HepG2 (cell line): Measurements from ENCODE around the gene HOXB4. TPM values are rescaled to one million over a fixed set of nuclear protein-coding genes. Genes with fewer than 3 reads are reported as not detected.

Experiments used
- ATAC-seq: fragments of 200-7000 bp; cut with Tn5 transposase; 3 replicates; pipeline ENCODE4 v1.9.1; 2020; ENCODE audit warnings: mild to moderate bottlenecking, moderate library complexity
- BruUV-seq: library from RNA; stranded (reverse); fragments of 400-500 nt; replicated peaks from 2 replicates; lab custom pipeline; 2021; lab: Mats Ljungman, UMichigan
- CTCF ChIA-PET: fragments of 300-600 bp; formaldehyde crosslinking; extraction: SDS; loops from one replicate; lab custom pipeline; 2021; ENCODE audit warnings: low total read pairs, inconsistent platforms, low intra/inter-chr PET ratio; lab: Yijun Ruan, JAX
- POLR2A ChIA-PET: fragments of 350-600 bp; sonication (Branson Sonifier 250); formaldehyde crosslinking; loops from one replicate; lab custom pipeline; 2020; ENCODE audit warnings: antibody characterized with exemption, inconsistent platforms; lab: Yijun Ruan, JAX
- DNase-seq: peaks from one replicate; pipeline ENCODE4 v3.0.0-alpha.2; 2015; ENCODE audit warnings: low spot score
- FAIRE-seq: peaks from 3 replicates; lab custom pipeline; 2011; peaks lifted over from hg19 to GRCh38; lab: Jason Lieb, UNC
- H2AFZ ChIP-seq: one replicate; pipeline ENCODE4 v1.6.1; 2011; ENCODE audit warnings: low read length, inconsistent platforms
- H3K27ac ChIP-seq: fragments of 300-600 bp; 3 replicates; pipeline ENCODE4 v1.8.0; 2011; ENCODE audit warnings: mixed run types, mild to moderate bottlenecking, mixed read lengths, low read length, inconsistent platforms; ENCODE audit not compliant: insufficient read depth; ENCODE audit errors: extremely low read length
- H3K27me3 ChIP-seq, 2 experiments: fragments of 200-600 bp in 1 of 2; 2 replicates in 1 of 2; 3 replicates in 1 of 2; pipeline versions ENCODE4 v1.6.0 to v1.8.0; 2011; ENCODE audit warnings: low read length in 2 of 2, mild to moderate bottlenecking in 2 of 2, moderate library complexity in 2 of 2, inconsistent platforms in 1 of 2; ENCODE audit not compliant: insufficient read depth in 2 of 2, control insufficient read depth in 1 of 2
- H3K36me3 ChIP-seq, 2 experiments: fragments of 200-600 bp in 1 of 2; replicated peaks in 1 of 2; 2 replicates in 1 of 2; 3 replicates in 1 of 2; pipeline versions ENCODE4 v1.5.1 to v1.8.0; 2011; ENCODE audit warnings: low read length in 2 of 2, inconsistent platforms in 1 of 2; ENCODE audit not compliant: insufficient read depth in 2 of 2, control insufficient read depth in 1 of 2
- H3K4me1 ChIP-seq: 2 replicates; pipeline ENCODE4 v1.5.1; 2012; ENCODE audit warnings: low read length, inconsistent platforms; ENCODE audit not compliant: insufficient read depth
- H3K4me2 ChIP-seq: 2 replicates; pipeline ENCODE4 v1.6.0; 2011; ENCODE audit warnings: low read depth, low read length, inconsistent platforms
- H3K4me3 ChIP-seq, 3 experiments: fragments of 200-600 bp in 1 of 3; sonication (generic), shearing (Covaris generic) in 1 of 3; replicated peaks in 1 of 3; 2 replicates each; pipeline ENCODE4 v1.5.1; 2011 to 2016; ENCODE audit warnings: low read length in 3 of 3, inconsistent platforms in 2 of 3, low read depth in 2 of 3, mild to moderate bottlenecking in 2 of 3, control low read depth in 1 of 3, mixed read lengths in 1 of 3; ENCODE audit not compliant: insufficient read depth in 1 of 3
- H3K79me2 ChIP-seq: one replicate; pipeline ENCODE4 v1.6.1; 2011; ENCODE audit warnings: low read length, inconsistent platforms; ENCODE audit not compliant: insufficient read depth
- H3K9ac ChIP-seq: 2 replicates; pipeline ENCODE4 v1.6.0; 2011; ENCODE audit warnings: mild to moderate bottlenecking, low read depth, low read length, inconsistent platforms; ENCODE audit not compliant: insufficient read depth
- H3K9me3 ChIP-seq: 2 replicates; pipeline ENCODE4 v1.5.1; 2012; ENCODE audit warnings: mild to moderate bottlenecking, low read length
- H4K20me1 ChIP-seq: 2 replicates; pipeline ENCODE4 v1.6.0; 2011; ENCODE audit warnings: inconsistent platforms, mild to moderate bottlenecking, low read length, moderate library complexity; ENCODE audit not compliant: insufficient read depth
- ETV5 ChIP-seq: IDR thresholded peaks from 2 replicates; pipeline ENCODE4 v1.6.1; 2018; ENCODE audit warnings: missing biosample characterization, missing genetic modification reagents, inconsistent platforms, borderline replicate concordance
- GABPB1 ChIP-seq: IDR thresholded peaks from 2 replicates; pipeline ENCODE4 v1.6.1; 2016; ENCODE audit warnings: mild to moderate bottlenecking, missing genetic modification reagents, moderate library complexity, missing compliant biosample characterization
- IKZF5 ChIP-seq: IDR thresholded peaks from 2 replicates; pipeline ENCODE4 v1.6.1; 2018; ENCODE audit warnings: missing genetic modification reagents, mild to moderate bottlenecking, missing compliant biosample characterization
- RBM22 ChIP-seq: fragments of 200-400 bp; formaldehyde crosslinking; optimal IDR thresholded peaks from 2 replicates; pipeline ENCODE3; 2017; ENCODE audit warnings: mild to moderate bottlenecking, low read length, moderate library complexity
- RXRB ChIP-seq: IDR thresholded peaks from 2 replicates; pipeline ENCODE4 v1.6.1; 2016; ENCODE audit warnings: borderline replicate concordance, missing genetic modification reagents, missing compliant biosample characterization
- SALL1 ChIP-seq: sonication (generic); formaldehyde crosslinking; IDR thresholded peaks from 2 replicates; pipeline ENCODE4 v1.8.0; 2022; ENCODE audit warnings: mild to moderate bottlenecking, missing genetic modification reagents
- SMC3 ChIP-seq: IDR thresholded peaks from 2 replicates; pipeline ENCODE4 v1.6.1; 2011; ENCODE audit warnings: low read length, improper control_type of control experiment
- SPEN ChIP-seq: sonication (generic); formaldehyde crosslinking; IDR thresholded peaks from 2 replicates; pipeline ENCODE4 v1.5.1; 2020; ENCODE audit warnings: low read depth, mild to moderate bottlenecking, missing genetic modification reagents
- STAG1 ChIP-seq: sonication (generic); formaldehyde crosslinking; IDR thresholded peaks from 2 replicates; pipeline ENCODE4 v1.4.0; 2020; ENCODE audit warnings: missing genetic modification reagents
- XRCC5 ChIP-seq: fragments of 200-400 bp; formaldehyde crosslinking; optimal IDR thresholded peaks from 2 replicates; pipeline ENCODE3; 2017; ENCODE audit warnings: mild to moderate bottlenecking, low read length
- ZBTB26 ChIP-seq: IDR thresholded peaks from 2 replicates; pipeline ENCODE4 v1.6.1; 2016; ENCODE audit warnings: missing compliant biosample characterization, missing genetic modification reagents, borderline replicate concordance
- ZBTB33 ChIP-seq: sonication (generic); formaldehyde crosslinking; IDR thresholded peaks from 2 replicates; pipeline ENCODE4 v1.4.0; 2020; ENCODE audit warnings: missing genetic modification reagents
- ZBTB43 ChIP-seq: sonication (generic); formaldehyde crosslinking; conservative IDR thresholded peaks from 2 replicates; pipeline ENCODE4 v1.4.0; 2020; ENCODE audit warnings: missing genetic modification reagents
- ZC3H13 ChIP-seq: sonication (generic); formaldehyde crosslinking; IDR thresholded peaks from 2 replicates; pipeline ENCODE4 v1.8.1; 2023; ENCODE audit warnings: mild to moderate bottlenecking, missing genetic modification reagents, moderate library complexity
- ZGPAT ChIP-seq: IDR thresholded peaks from 2 replicates; pipeline ENCODE4 v1.6.1; 2016; ENCODE audit warnings: mild to moderate bottlenecking
- ZNF367 ChIP-seq: sonication (generic); formaldehyde crosslinking; IDR thresholded peaks from 2 replicates; pipeline ENCODE4 v1.4.0; 2020; ENCODE audit warnings: missing genetic modification reagents, borderline replicate concordance
- WGBS: methylation state at CpG from one replicate; pipeline ENCODE4 v1.1.6; 2017; ENCODE audit warnings: low lambda C conversion rate; 5-methylcytosine and 5-hydroxymethylcytosine counted together
- in situ Hi-C: cut with HindIII; loops from 2 replicates; pipeline ENCODE4 v1.10.0; 2017; ENCODE audit warnings: low pct_unique_long_range_greater_than_20kb; ENCODE audit not compliant: extremely low pct_ligation_motif_present
- intact Hi-C: fragments of 100-400 bp; cut with micrococcal nuclease; formaldehyde crosslinking; loops from one replicate; pipeline ENCODE4 v1.10.0; 2022; ENCODE audit not compliant: unreplicated experiment
- polyA plus RNA-seq, 8 experiments: library from polyadenylated mRNA; depleted of rRNA in 3 of 8; stranded (reverse) in 7 of 8; unstranded in 1 of 8; fragments of >200 nt; fragmentation: Illumina TruSeq in 4 of 8; extraction: Trizol in 4 of 8; gene quantifications; 2 replicates each; pipeline versions ENCODE4 v1.2.1 to v1.2.3, GENCODE V29; 2011 to 2016; ENCODE audit warnings: low read depth in 4 of 8, missing spikeins in 1 of 8, mixed read lengths in 1 of 8; ENCODE audit not compliant: insufficient read depth in 1 of 8
- total RNA-seq, 5 experiments: library from RNA; depleted of rRNA; stranded (reverse); fragments of >200 nt; fragmentation: Illumina TruSeq; extraction: Trizol; gene quantifications; 2 replicates each; pipeline ENCODE4 v1.2.3, GENCODE V29; 2016; ENCODE audit warnings: low read depth in 1 of 5

HOXB4 gene
- total and polyA plus RNA-seq, 2 of the 13 experiments (the other 11 are each of a cell fraction or from before 2014, with no cell fraction given), result not detected

GRCh38 chr17:48618256-48618896 is 40.2 kb upstream of the HOXB4 start:
- Histone ChIP-seq H3K4me3 (no peak overlapping the region), H3K27ac (no peak overlapping the region), H3K9me3 (no peaks in the 10 kb centered on the region), H3K9ac (no peak overlapping the region), H3K4me2 (no peak overlapping the region), H3K79me2 (no peaks in the 10 kb centered on the region), H3K4me1 (no peaks in the 10 kb centered on the region), H3K36me3 (no peaks in the 10 kb centered on the region), H2AFZ (no peak overlapping the region), H3K27me3 (peaks cover 48 to 98% of the 10 kb centered on the region in 2 experiments), H4K20me1 (peaks cover 8% of the 10 kb centered on the region; the same call in 1 of the 2 replicates)
- in situ Hi-C loops (no loop called here), intact Hi-C loops (loop anchor here (1.0 to 5.0 kb wide), 4 partner anchors 282 to 591 kb away; no protein-coding TSS in a partner anchor)
- ChIA-PET CTCF (interaction anchor here (1.0 to 2.0 kb wide), 8 partner anchors 243 to 593 kb away, joined by 3 to 24 read pairs (median 4); no protein-coding TSS in a partner anchor), POLR2A (no interaction called here)
- FAIRE-seq, result peak; percentile 75
- 7% methylated on average over 25 of the region's 25 CpGs for WGBS
- ATAC-seq, result peak; percentile 86
- no TSS peak for BruUV-seq
- peak; percentile 67 for DNase-seq
- 0 out of 2 replicates have a peak, but pooled peaks have one; percentile 26 for TF ChIP-seq ZBTB26 (CRISPR knock-in tag)
- TF ChIP-seq RBM22, result no peak
- peak; percentile 49 for TF ChIP-seq XRCC5
- TF ChIP-seq GABPB1 (CRISPR knock-in tag), result 0 out of 2 replicates have a peak, but pooled peaks have one; percentile 28
- 0 out of 2 replicates have a peak, but pooled peaks have one; percentile 37 for TF ChIP-seq ZBTB33 (CRISPR knock-in tag)
- peak; percentile 75; the same call in 1 of the 2 replicates for TF ChIP-seq IKZF5 (CRISPR knock-in tag)
- no peak for TF ChIP-seq ZNF367 (CRISPR knock-in tag)
- no peak for TF ChIP-seq ZC3H13 (CRISPR knock-in tag)
- TF ChIP-seq SPEN (CRISPR knock-in tag), result no peak
- no peak for TF ChIP-seq ZBTB43 (CRISPR knock-in tag)
- peak; percentile 94 for TF ChIP-seq STAG1 (CRISPR knock-in tag)
- peak; percentile 44; the same call in 1 of the 2 replicates for TF ChIP-seq ETV5 (CRISPR knock-in tag)
- 0 out of 2 replicates have a peak, but pooled peaks have one; percentile 51 for TF ChIP-seq ZGPAT
- 0 out of 2 replicates have a peak, but pooled peaks have one; percentile 24 for TF ChIP-seq RXRB (CRISPR knock-in tag)
- peak; percentile 58; the same call in 1 of the 2 replicates for TF ChIP-seq SALL1 (CRISPR knock-in tag)
- TF ChIP-seq SMC3, result peak; percentile 59; the same call in 1 of the 2 replicates
